SU-DHL-6 (cell line): ENCODE measurements around the gene DUSP28.

Experiments used
- CTCF ChIP-seq: fragments of 200-600 bp; sonication (generic); IDR thresholded peaks from one replicate; pipeline ENCODE4 v1.5.1; 2017; ENCODE audit warnings: antibody characterized with exemption, mild to moderate bottlenecking, low read length, moderate library complexity; ENCODE audit not compliant: insufficient read depth, poor library complexity, severe bottlenecking
- EZH2phosphoT487 ChIP-seq: fragments of 200-600 bp; sonication (generic), shearing (Covaris generic); conservative IDR thresholded peaks from 2 replicates; pipeline ENCODE4 v1.6.1; 2018; ENCODE audit warnings: mild to moderate bottlenecking, antibody characterized with exemption, low read length, moderate library complexity, mixed read lengths

- TF ChIP-seq CTCF: no peak
- no peak for TF ChIP-seq EZH2phosphoT487
Measured at GRCh38 chr2:240512666-240513535, 47.3 kb upstream of the DUSP28 start.
